ENCODE results near the gene POLQ. TPM values are rescaled to one million over a fixed set of nuclear protein-coding genes. Genes with fewer than 3 reads are reported as not detected.

POLQ gene
- total RNA-seq, 1 donor from 2014 or later = 1.3 TPM

DNA sequence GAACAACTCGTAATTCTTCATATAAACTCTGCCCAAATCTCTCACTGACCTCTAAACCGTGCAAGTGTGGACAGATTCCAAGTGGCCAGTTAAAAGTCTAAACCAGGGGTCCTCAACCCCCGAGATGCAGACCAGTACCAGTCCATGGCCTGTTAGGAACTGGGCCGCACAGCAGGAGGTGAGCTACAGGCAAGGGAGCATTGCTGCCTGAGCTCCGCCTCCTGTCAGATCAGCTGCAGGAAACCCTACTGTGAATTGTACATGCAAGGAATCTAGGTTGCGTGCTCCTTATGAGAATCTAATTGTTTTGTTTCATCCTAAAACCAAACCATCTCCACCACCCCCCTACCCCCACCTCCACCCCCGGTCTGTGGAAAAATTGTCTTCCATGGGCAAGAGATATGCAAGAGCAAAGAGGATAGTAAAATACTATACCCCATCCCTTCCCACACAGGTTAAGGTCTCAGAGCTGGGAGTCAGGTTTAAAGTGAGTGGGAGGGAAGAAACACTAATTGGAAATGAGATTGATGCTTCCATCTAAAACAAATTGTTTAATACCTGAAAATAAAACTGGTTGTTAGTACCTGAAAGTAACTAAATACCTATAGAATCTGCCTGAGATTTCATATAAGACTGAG, 54.0 kb downstream of the POLQ start:
- H3K9ac ChIP-seq (ENCODE audit: low read length) = no peak overlapping the region
- no peak overlapping the region for H3K4me2 ChIP-seq (ENCODE audit: low read length)
- H2AFZ ChIP-seq (ENCODE audit: low read depth, low read length) = no peak overlapping the region
- no peaks in the 10 kb centered on the region for H3K36me3 ChIP-seq (ENCODE audit: insufficient read depth, low read length)
- H3K27ac Mint-ChIP-seq (ENCODE audit: unreplicated experiment) = no peak overlapping the region
- H3K79me2 ChIP-seq (ENCODE audit: insufficient read depth, low read length) = no peaks in the 10 kb centered on the region
- no peak overlapping the region for H3K4me3 ChIP-seq (ENCODE audit: insufficient read depth, low read depth, low read length)
- H3K4me1 Mint-ChIP-seq (ENCODE audit: low read depth, unreplicated experiment) = no peaks in the 10 kb centered on the region
- no peak for DNase-seq (ENCODE audit: low read depth)
- no peaks in the 10 kb centered on the region for H3K27me3 ChIP-seq (ENCODE audit: insufficient read depth, low read length)
- H3K9me3 ChIP-seq (ENCODE audit: insufficient read depth, low read depth, low read length) = no peaks in the 10 kb centered on the region
- peaks cover 4% of the 10 kb centered on the region for H3K9me3 Mint-ChIP-seq (ENCODE audit: unreplicated experiment)
- H3K4me1 ChIP-seq (ENCODE audit: insufficient read depth, low read length) = no peaks in the 10 kb centered on the region
- no peak overlapping the region for H3K4me3 Mint-ChIP-seq (ENCODE audit: unreplicated experiment)
- no peaks in the 10 kb centered on the region for H4K20me1 ChIP-seq (ENCODE audit: insufficient read depth, low read length)
- no peaks in the 10 kb centered on the region for H3K36me3 Mint-ChIP-seq (ENCODE audit: low read depth, unreplicated experiment)
- FAIRE-seq = no peak
- no peak overlapping the region for H3K27ac ChIP-seq (ENCODE audit: low read depth, low read length)
- no peak for TF ChIP-seq EZH2 (IDR thresholded peaks at IDR 0.05; ENCODE audit: insufficient read depth, low read length)
- TF ChIP-seq, protein P1, sequence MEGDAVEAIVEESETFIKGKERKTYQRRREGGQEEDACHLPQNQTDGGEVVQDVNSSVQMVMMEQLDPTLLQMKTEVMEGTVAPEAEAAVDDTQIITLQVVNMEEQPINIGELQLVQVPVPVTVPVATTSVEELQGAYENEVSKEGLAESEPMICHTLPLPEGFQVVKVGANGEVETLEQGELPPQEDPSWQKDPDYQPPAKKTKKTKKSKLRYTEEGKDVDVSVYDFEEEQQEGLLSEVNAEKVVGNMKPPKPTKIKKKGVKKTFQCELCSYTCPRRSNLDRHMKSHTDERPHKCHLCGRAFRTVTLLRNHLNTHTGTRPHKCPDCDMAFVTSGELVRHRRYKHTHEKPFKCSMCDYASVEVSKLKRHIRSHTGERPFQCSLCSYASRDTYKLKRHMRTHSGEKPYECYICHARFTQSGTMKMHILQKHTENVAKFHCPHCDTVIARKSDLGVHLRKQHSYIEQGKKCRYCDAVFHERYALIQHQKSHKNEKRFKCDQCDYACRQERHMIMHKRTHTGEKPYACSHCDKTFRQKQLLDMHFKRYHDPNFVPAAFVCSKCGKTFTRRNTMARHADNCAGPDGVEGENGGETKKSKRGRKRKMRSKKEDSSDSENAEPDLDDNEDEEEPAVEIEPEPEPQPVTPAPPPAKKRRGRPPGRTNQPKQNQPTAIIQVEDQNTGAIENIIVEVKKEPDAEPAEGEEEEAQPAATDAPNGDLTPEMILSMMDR (IDR thresholded peaks at IDR 0.05; ENCODE audit: insufficient read depth, low read depth, low read length) = no peak
- no peaks in the 10 kb centered on the region for H3K27me3 Mint-ChIP-seq (ENCODE audit: low read depth, unreplicated experiment)

DNA sequence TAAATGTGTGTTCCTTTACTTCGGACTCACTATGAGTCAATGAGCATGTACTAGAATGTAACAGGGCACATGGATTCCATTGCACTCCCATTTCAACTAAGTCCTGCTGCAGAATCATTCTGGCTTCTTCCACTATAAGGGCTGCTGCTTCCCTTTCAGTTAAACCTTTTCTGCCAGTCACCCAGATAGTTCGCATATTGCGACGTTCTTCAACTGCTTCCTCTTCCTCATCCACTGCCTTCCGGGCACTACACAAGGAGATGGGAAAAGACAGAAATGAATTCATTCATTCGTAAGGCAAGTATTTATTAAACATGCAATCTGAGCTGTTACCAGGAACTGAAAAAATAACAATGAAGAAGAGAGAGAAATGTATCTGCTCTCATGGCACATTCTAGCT, 55.6 kb downstream of the POLQ start:
- TF ChIP-seq, protein P1 (IDR thresholded peaks at IDR 0.05; ENCODE audit: insufficient read depth, low read depth, low read length) = no peak
- TF ChIP-seq EZH2 (IDR thresholded peaks at IDR 0.05; ENCODE audit: insufficient read depth, low read length) = no peak
- Mint-ChIP-seq H3K27me3 (ENCODE audit: low read depth, unreplicated experiment) (no peaks in the 10 kb centered on the region), H3K36me3 (ENCODE audit: low read depth, unreplicated experiment) (no peaks in the 10 kb centered on the region), H3K4me3 (ENCODE audit: unreplicated experiment) (no peak overlapping the region), H3K9me3 (ENCODE audit: unreplicated experiment) (peaks cover 4% of the 10 kb centered on the region), H3K4me1 (ENCODE audit: low read depth, unreplicated experiment) (no peaks in the 10 kb centered on the region), H3K27ac (ENCODE audit: unreplicated experiment) (no peak overlapping the region)
- DNase-seq (ENCODE audit: low read depth) (no peak), FAIRE-seq (no peak)
- Histone ChIP-seq H2AFZ (ENCODE audit: low read depth, low read length) (no peak overlapping the region), H3K9ac (ENCODE audit: low read length) (no peak overlapping the region), H3K36me3 (ENCODE audit: insufficient read depth, low read length) (no peaks in the 10 kb centered on the region), H3K79me2 (ENCODE audit: insufficient read depth, low read length) (no peaks in the 10 kb centered on the region), H3K9me3 (ENCODE audit: insufficient read depth, low read depth, low read length) (no peaks in the 10 kb centered on the region), H3K4me1 (ENCODE audit: insufficient read depth, low read length) (no peaks in the 10 kb centered on the region), H3K4me3 (ENCODE audit: insufficient read depth, low read depth, low read length) (no peak overlapping the region), H3K27ac (ENCODE audit: low read depth, low read length) (no peak overlapping the region), H3K4me2 (ENCODE audit: low read length) (no peak overlapping the region), H3K27me3 (ENCODE audit: insufficient read depth, low read length) (no peaks in the 10 kb centered on the region), H4K20me1 (ENCODE audit: insufficient read depth, low read length) (no peaks in the 10 kb centered on the region)

DNA sequence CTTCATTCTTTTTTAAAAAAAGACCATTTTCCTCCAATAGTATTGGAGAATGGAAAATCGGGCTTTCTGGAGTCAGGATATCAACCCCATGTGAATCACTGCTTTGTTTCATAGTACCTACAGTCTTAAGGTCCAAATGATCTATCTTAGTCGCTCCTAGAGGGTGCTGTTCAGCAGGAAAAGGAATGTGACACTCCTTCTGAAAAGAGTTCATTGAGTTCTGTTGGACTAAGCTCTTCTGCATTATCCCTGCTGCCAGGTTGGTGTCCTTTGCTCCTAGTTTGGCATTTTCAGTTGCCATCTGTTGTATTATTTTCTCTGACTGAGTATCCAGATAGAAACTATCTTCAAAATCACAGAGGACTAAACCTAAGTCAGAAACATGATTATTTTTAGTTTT, 57.2 kb downstream of the POLQ start:
- Histone ChIP-seq H3K4me1 (ENCODE audit: insufficient read depth, low read length) (no peaks in the 10 kb centered on the region), H3K9ac (ENCODE audit: low read length) (no peak overlapping the region), H3K27me3 (ENCODE audit: insufficient read depth, low read length) (no peaks in the 10 kb centered on the region), H3K27ac (ENCODE audit: low read depth, low read length) (no peak overlapping the region), H4K20me1 (ENCODE audit: insufficient read depth, low read length) (no peaks in the 10 kb centered on the region), H3K36me3 (ENCODE audit: insufficient read depth, low read length) (no peaks in the 10 kb centered on the region), H3K9me3 (ENCODE audit: insufficient read depth, low read depth, low read length) (no peaks in the 10 kb centered on the region), H3K79me2 (ENCODE audit: insufficient read depth, low read length) (no peaks in the 10 kb centered on the region), H2AFZ (ENCODE audit: low read depth, low read length) (no peak overlapping the region), H3K4me3 (ENCODE audit: insufficient read depth, low read depth, low read length) (no peak overlapping the region), H3K4me2 (ENCODE audit: low read length) (no peak overlapping the region)
- H3K27ac Mint-ChIP-seq (ENCODE audit: unreplicated experiment) = no peak overlapping the region
- no peaks in the 10 kb centered on the region for H3K36me3 Mint-ChIP-seq (ENCODE audit: low read depth, unreplicated experiment)
- H3K27me3 Mint-ChIP-seq (ENCODE audit: low read depth, unreplicated experiment) = no peaks in the 10 kb centered on the region
- H3K9me3 Mint-ChIP-seq (ENCODE audit: unreplicated experiment) = peaks cover 4% of the 10 kb centered on the region
- H3K4me3 Mint-ChIP-seq (ENCODE audit: unreplicated experiment) = no peak overlapping the region
- DNase-seq (ENCODE audit: low read depth) = no peak
- TF ChIP-seq, protein P1 (IDR thresholded peaks at IDR 0.05; ENCODE audit: insufficient read depth, low read depth, low read length) = no peak
- no peak for TF ChIP-seq EZH2 (IDR thresholded peaks at IDR 0.05; ENCODE audit: insufficient read depth, low read length)
- no peak for FAIRE-seq
- H3K4me1 Mint-ChIP-seq (ENCODE audit: low read depth, unreplicated experiment) = no peaks in the 10 kb centered on the region
